K562 (cell line): ENCODE measurements around the gene PRR7. TPM values are rescaled to one million over a fixed set of nuclear protein-coding genes. Genes with fewer than 3 reads are reported as not detected.

Experiments used
- ATF7 ChIP-seq: fragments of 450-650 bp; IDR thresholded peaks from 2 replicates; pipeline ENCODE4 v1.7.1; 2014; ENCODE audit warnings: mild to moderate bottlenecking, moderate library complexity
- CBX5 ChIP-seq: IDR thresholded peaks from 2 replicates; pipeline ENCODE4 v1.6.1; 2014; ENCODE audit warnings: low read depth, borderline replicate concordance
- E2F1 ChIP-seq: sonication (generic); formaldehyde crosslinking; IDR thresholded peaks from 2 replicates; pipeline ENCODE4 v1.8.1; 2023; ENCODE audit warnings: mild to moderate bottlenecking, missing genetic modification reagents, moderate library complexity
- FIP1L1 ChIP-seq: fragments of 200-400 bp; formaldehyde crosslinking; IDR thresholded peaks from 2 replicates; pipeline ENCODE4 v1.6.1; 2018; ENCODE audit warnings: mild to moderate bottlenecking, low read depth, low read length; ENCODE audit not compliant: poor library complexity, severe bottlenecking
- FOXM1 ChIP-seq, 2 experiments: fragments of 450-650 bp in 1 of 2; sonication (generic) in 1 of 2; formaldehyde crosslinking in 1 of 2; IDR thresholded peaks; 2 replicates each; pipeline versions ENCODE4 v1.6.1 to v1.9.0; 2017 to 2022; ENCODE audit warnings: low read depth in 2 of 2, mild to moderate bottlenecking in 2 of 2, missing genetic modification reagents in 1 of 2, moderate library complexity in 1 of 2
- HDAC1 ChIP-seq, 2 experiments: fragments of 450-650 bp; IDR thresholded peaks; 2 replicates each; pipeline ENCODE4 v1.6.1; 2016 to 2017; ENCODE audit warnings: inconsistent platforms in 1 of 2, mild to moderate bottlenecking in 1 of 2, moderate library complexity in 1 of 2
- HDGF ChIP-seq: fragments of 450-650 bp; IDR thresholded peaks from 2 replicates; pipeline ENCODE4 v1.6.1; 2016
- JUN ChIP-seq, 2 experiments: sonication (generic) in 1 of 2; formaldehyde crosslinking in 1 of 2; IDR thresholded peaks; 2 replicates each; pipeline versions ENCODE4 v1.6.1 to v1.8.0; 2012 to 2022; ENCODE audit warnings: borderline replicate concordance in 2 of 2, mild to moderate bottlenecking in 2 of 2, improper control_type of control experiment in 1 of 2, low read depth in 1 of 2, low read length in 1 of 2, missing genetic modification reagents in 1 of 2
- KLF1 ChIP-seq: fragments of 450-650 bp; IDR thresholded peaks from 2 replicates; pipeline ENCODE4 v1.6.1; 2016; ENCODE audit warnings: missing genetic modification characterization, missing compliant biosample characterization
- MAZ ChIP-seq, 2 experiments: fragments of 450-650 bp in 1 of 2; sonication (generic) in 1 of 2; formaldehyde crosslinking; IDR thresholded peaks in 1 of 2; conservative IDR thresholded peaks in 1 of 2; 2 replicates each; pipeline versions ENCODE4 v1.4.0 to v1.5.0; 2020; ENCODE audit warnings: mild to moderate bottlenecking in 1 of 2, missing genetic modification reagents in 1 of 2
- MXI1 ChIP-seq: IDR thresholded peaks from 2 replicates; pipeline ENCODE4 v1.6.1; 2011; ENCODE audit warnings: low read depth, mild to moderate bottlenecking, improper control_type of control experiment, low read length
- MYNN ChIP-seq, 2 experiments: sonication (generic); formaldehyde crosslinking in 1 of 2; IDR thresholded peaks; 2 replicates each; pipeline versions ENCODE4 v1.5.0 to v1.6.1; 2016 to 2020; ENCODE audit warnings: antibody characterized with exemption in 1 of 2, missing genetic modification reagents in 1 of 2
- NFIC ChIP-seq: fragments of 450-650 bp; IDR thresholded peaks from 2 replicates; pipeline ENCODE4 v1.6.1; 2017; ENCODE audit warnings: mild to moderate bottlenecking, inconsistent platforms
- SIN3B ChIP-seq: fragments of 450-650 bp; IDR thresholded peaks from 2 replicates; pipeline ENCODE4 v1.6.1; 2017; ENCODE audit warnings: low read depth, mild to moderate bottlenecking, moderate library complexity
- TBL1XR1 ChIP-seq, 2 experiments: IDR thresholded peaks; 2 replicates each; pipeline ENCODE4 v1.6.1; 2012; ENCODE audit warnings: improper control_type of control experiment in 2 of 2, low read length in 2 of 2, mild to moderate bottlenecking in 1 of 2
- TBP ChIP-seq: optimal IDR thresholded peaks from 2 replicates; pipeline ENCODE3; 2011; ENCODE audit warnings: low read depth, low read length, improper control_type of control experiment
- TEAD1 ChIP-seq, 2 experiments: fragments of 450-650 bp in 1 of 2; sonication (generic) in 1 of 2; formaldehyde crosslinking; IDR thresholded peaks; 2 replicates each; pipeline versions ENCODE4 v1.4.0 to v1.8.0; 2020 to 2022; ENCODE audit warnings: mild to moderate bottlenecking in 2 of 2, missing genetic modification reagents in 1 of 2
- THAP12 ChIP-seq: fragments of 250-450 bp; sonication (Bioruptor Pico); IDR thresholded peaks from 2 replicates; pipeline ENCODE4 v1.9.0; 2021; ENCODE audit warnings: mild to moderate bottlenecking, inconsistent platforms
- TRIM24 ChIP-seq, 2 experiments: fragments of 450-650 bp; IDR thresholded peaks; 2 replicates each; pipeline ENCODE4 v1.6.1; 2016
- U2AF1 ChIP-seq: fragments of 200-400 bp; formaldehyde crosslinking; optimal IDR thresholded peaks from 2 replicates; pipeline ENCODE3; 2017; ENCODE audit warnings: mild to moderate bottlenecking, low read depth, low read length, moderate library complexity
- ZBTB1 ChIP-seq: sonication (generic); formaldehyde crosslinking; IDR thresholded peaks from 2 replicates; pipeline ENCODE4 v1.8.1; 2023; ENCODE audit warnings: missing genetic modification reagents, low read depth, mild to moderate bottlenecking, borderline replicate concordance
- ZNF395 ChIP-seq: fragments of 200-800 bp; sonication (Bioruptor generic); IDR thresholded peaks from 2 replicates; pipeline ENCODE4 v1.6.1; 2017; ENCODE audit warnings: missing genetic modification characterization, missing compliant biosample characterization
- ZNF77 ChIP-seq: fragments of 250-450 bp; sonication (Bioruptor Pico); IDR thresholded peaks from 2 replicates; pipeline ENCODE4 v1.5.0; 2020
- polyA plus RNA-seq, 8 experiments: library from polyadenylated mRNA; depleted of rRNA in 4 of 8; stranded (reverse) in 5 of 8; unstranded in 3 of 8; fragments of >200 nt; fragmentation: Nextera tagmentation in 2 of 8; fragmentation: Illumina TruSeq in 1 of 8; extraction: Ambion mirVana in 2 of 8; extraction: Trizol in 1 of 8; gene quantifications; 2 replicates each; pipeline versions ENCODE4 v1.2.1 to v1.2.3, GENCODE V29; 2011 to 2014; ENCODE audit warnings: inconsistent platforms in 1 of 8, missing spikeins in 1 of 8
- total RNA-seq, 7 experiments: library from RNA; depleted of rRNA in 6 of 7; stranded (reverse); fragments of >200 nt in 6 of 7; fragmentation: Illumina TruSeq in 2 of 7; extraction: Trizol in 2 of 7; gene quantifications; 2 replicates each; pipeline versions ENCODE4 v1.2.1 to v1.2.3, GENCODE V29; 2011 to 2021; ENCODE audit warnings: low replicate concordance in 1 of 7

PRR7 gene
- total and polyA plus RNA-seq, 9 of the 15 experiments (the other 6 are each of a cell fraction or from before 2014, with no cell fraction given), result 0.80 to 11.3 (median 10.4) TPM; not detected in 4

GRCh38 chr5:177491429-177491945, 44.9 kb downstream of the PRR7 start (continued):
- TF ChIP-seq MAZ (CRISPR knock-in tag; conservative IDR thresholded peaks at IDR 0.05 in 1 of 2, IDR thresholded peaks at IDR 0.05 in 1 of 2) (peak; percentile 94 to 97), TBL1XR1 (IDR thresholded peaks at IDR 0.05; ENCODE audit: low read length in 2 of 2) (peak; percentile 30 to 70; a peak in 2 of 4 replicates), ZBTB1 (CRISPR knock-in tag) (peak; percentile 61; the same call in 1 of the 2 replicates), ATF7 (peak; percentile 66), CBX5 (no peak), HDGF (peak; percentile 62; the same call in 1 of the 2 replicates), TBP (peak; percentile 61), THAP12 (peak; percentile 50; the same call in 1 of the 2 replicates), ZNF77 (no peak), FIP1L1 (peak; percentile 98), NFIC (peak; percentile 29), TEAD1 (CRISPR knock-in tag; IDR thresholded peaks at IDR 0.05) (peak in 1 of 2 experiments; percentile 49; a peak in 1 of 4 replicates), E2F1 (CRISPR knock-in tag) (peak; percentile 84; the same call in 1 of the 2 replicates), HDAC1 (IDR thresholded peaks at IDR 0.05) (peak in 1 of 2 experiments; percentile 51; a peak in 1 of 4 replicates), FOXM1 (IDR thresholded peaks at IDR 0.05; ENCODE audit: low read depth) (no peak), FOXM1 (CRISPR knock-in tag; IDR thresholded peaks at IDR 0.05; ENCODE audit: low read depth) (peak; percentile 51; the same call in 1 of the 2 replicates), TRIM24 (IDR thresholded peaks at IDR 0.05) (no peak), ZNF395 (CRISPR knock-in tag) (0 out of 2 replicates have a peak, but pooled peaks have one; percentile 32), JUN (IDR thresholded peaks at IDR 0.05; ENCODE audit: borderline replicate concordance, low read depth, low read length) (peak; percentile 33; the same call in 1 of the 2 replicates), JUN (CRISPR knock-in tag; IDR thresholded peaks at IDR 0.05; ENCODE audit: borderline replicate concordance) (no peak), MXI1 (0 out of 2 replicates have a peak, but pooled peaks have one; percentile 20), MYNN (IDR thresholded peaks at IDR 0.05) (0 out of 2 replicates have a peak, but pooled peaks have one; percentile 67), MYNN (CRISPR knock-in tag; IDR thresholded peaks at IDR 0.05) (no peak), U2AF1 (peak; percentile 75), KLF1 (peak; percentile 95), SIN3B (0 out of 2 replicates have a peak, but pooled peaks have one; percentile 47)
